Cardiac fibroblast (primary cell): ENCODE data around the gene PHLDB2.
A peak's percentile ranks its signal among the peaks of the same experiment; 100 is the strongest.

Source experiments
- DNase-seq, 2 donors: peaks; one replicate each; pipeline versions ENCODE4 v3.0.0 to v3.0.0-alpha.2; 2010; ENCODE audit warnings: low read depth in 2 of 2
- H3K4me3 ChIP-seq, 2 donors: replicated peaks in 1 of 2; 1 replicate in 1 of 2; 2 replicates in 1 of 2; pipeline ENCODE4 v1.5.1; 2011; ENCODE audit warnings: low read depth in 2 of 2, low read length in 2 of 2, mild to moderate bottlenecking in 2 of 2, moderate library complexity in 1 of 2
- CTCF ChIP-seq: IDR thresholded peaks from one replicate; pipeline ENCODE4 v1.5.1; 2011; ENCODE audit warnings: low read depth, mild to moderate bottlenecking, low read length, inconsistent platforms

Gene PHLDB2

GRCh38 chr3:111970376-111970775 is 111.3 kb downstream of the PHLDB2 start:
- no peak overlapping the region for H3K4me3 ChIP-seq
- DNase-seq, result no peak
- TF ChIP-seq CTCF, result no peak

GRCh38 chr3:111971533-111972130 is 112.6 kb downstream of the PHLDB2 start:
- H3K4me3 ChIP-seq, result no peak overlapping the region
- no peak for TF ChIP-seq CTCF
- DNase-seq, result no peak

GRCh38 chr3:111972891-111973290 is 113.8 kb downstream of the PHLDB2 start:
- no peak for DNase-seq
- TF ChIP-seq CTCF, result no peak
- H3K4me3 ChIP-seq, result no peak overlapping the region

- H3K4me3 ChIP-seq, result no peak overlapping the region
- TF ChIP-seq CTCF, result no peak
- DNase-seq, result no peak
Observed at GRCh38 chr3:111975131-111975530, 116.1 kb downstream of the PHLDB2 start.

GRCh38 chr3:111976254-111976653 is 117.2 kb downstream of the PHLDB2 start:
- no peak for TF ChIP-seq CTCF
- no peak for DNase-seq
- no peak overlapping the region for H3K4me3 ChIP-seq

- H3K4me3 ChIP-seq, result peak within 1 kb of the TSS; percentile 76 to 86
- no peak for TF ChIP-seq CTCF
- peak; percentile 99 for DNase-seq
Observed at GRCh38 chr3:111978583-111979433, 119.7 kb downstream of the PHLDB2 start, which contains the start of gene ABHD10. Gene ABHD10, plus strand, starts transcription at chr3:111979026. Its CDS starts 36 bp downstream, at chr3:111979062.
